ENCODE results near the gene LTBR. TPM values are rescaled to one million over a fixed set of nuclear protein-coding genes. Genes with fewer than 3 reads are reported as not detected.

LTBR gene
- total RNA-seq, 1 experiment from 2014 or later = 3.1 TPM

- no peaks in the 10 kb centered on the region for H3K4me1 ChIP-seq (ENCODE audit: control insufficient read depth, insufficient read depth, low read length)
- no peaks in the 10 kb centered on the region for H3K9me3 ChIP-seq (ENCODE audit: control insufficient read depth, insufficient read depth, low read depth, low read length)
- intact Hi-C loops (cut with micrococcal nuclease; ENCODE audit: unreplicated experiment) (no loop called here), in situ Hi-C loops (cut with HindIII; ENCODE audit: low pct_unique_long_range_greater_than_20kb, low sequenced_read_pairs) (no loop called here)
- ATAC-seq (no peak), DNase-seq (ENCODE audit: low read depth, low spot score) (no peak)
- TF ChIP-seq CTCF (IDR thresholded peaks at IDR 0.05) (no peak), SIN3A (IDR thresholded peaks at IDR 0.05; ENCODE audit: borderline replicate concordance, insufficient read depth, low read depth, low read length) (no peak), TCF7L2 (IDR thresholded peaks at IDR 0.05; ENCODE audit: low read depth, low read length) (no peak), POLR2AphosphoS5 (IDR thresholded peaks at IDR 0.05; ENCODE audit: low read depth, low read length) (no peak)
- H3K4me3 ChIP-seq (ENCODE audit: low read depth in 2 of 2, low read length in 2 of 2) = no peak overlapping the region
- no peaks in the 10 kb centered on the region for H3K36me3 ChIP-seq (ENCODE audit: control insufficient read depth, insufficient read depth, low read length)
- H3K27ac ChIP-seq (ENCODE audit: low read length) = no peak overlapping the region
- POLR2A ChIA-PET = interaction anchor here (0.6 kb wide), 1 partner anchor 16 kb away, joined by 4 read pairs; no protein-coding TSS in a partner anchor
- CTCF ChIA-PET = no interaction called here
- no TSS peak for BruUV-seq (replicated peaks)
- no peaks in the 10 kb centered on the region for H3K27me3 ChIP-seq (ENCODE audit: control insufficient read depth, insufficient read depth, low read length)
Measured at GRCh38 chr12:6438345-6438744, 54.4 kb downstream of the LTBR start.

GRCh38 chr12:6440391-6440790 lies 56.4 kb downstream of the LTBR start:
- Histone ChIP-seq H3K27me3 (ENCODE audit: control insufficient read depth, insufficient read depth, low read length) (no peaks in the 10 kb centered on the region), H3K9me3 (ENCODE audit: control insufficient read depth, insufficient read depth, low read depth, low read length) (no peaks in the 10 kb centered on the region), H3K4me3 (ENCODE audit: low read depth in 2 of 2, low read length in 2 of 2) (no peak overlapping the region), H3K4me1 (ENCODE audit: control insufficient read depth, insufficient read depth, low read length) (no peaks in the 10 kb centered on the region), H3K27ac (ENCODE audit: low read length) (no peak overlapping the region), H3K36me3 (ENCODE audit: control insufficient read depth, insufficient read depth, low read length) (no peaks in the 10 kb centered on the region)
- CTCF ChIA-PET = no interaction called here
- BruUV-seq (replicated peaks) = no TSS peak
- POLR2A ChIA-PET = no interaction called here
- no peak for DNase-seq (ENCODE audit: low read depth, low spot score)
- TF ChIP-seq CTCF (IDR thresholded peaks at IDR 0.05) = no peak
- no peak for TF ChIP-seq REST (IDR thresholded peaks at IDR 0.05; ENCODE audit: insufficient read depth in 1 of 2, low read depth in 2 of 2, low read length in 1 of 2)
- TF ChIP-seq SIN3A (IDR thresholded peaks at IDR 0.05; ENCODE audit: borderline replicate concordance, insufficient read depth, low read depth, low read length) = no peak
- TF ChIP-seq POLR2AphosphoS5 (IDR thresholded peaks at IDR 0.05; ENCODE audit: low read depth, low read length) = no peak
- no peak for TF ChIP-seq TCF7L2 (IDR thresholded peaks at IDR 0.05; ENCODE audit: low read depth, low read length)
- intact Hi-C loops (cut with micrococcal nuclease; ENCODE audit: unreplicated experiment) = no loop called here
- in situ Hi-C loops (cut with HindIII; ENCODE audit: low pct_unique_long_range_greater_than_20kb, low sequenced_read_pairs) = no loop called here
- no peak for ATAC-seq

Other genes starting within 250 kb of the LTBR start
- 103 TPM for gene CD9, start 183.8 kb upstream of the LTBR start, total RNA-seq (2021; ENCODE audit: unreplicated experiment)
- 1.1 TPM for gene PLEKHG6, start 73.5 kb upstream of the LTBR start, total RNA-seq (2021; ENCODE audit: unreplicated experiment)
- gene TNFRSF1A, start 42.1 kb upstream of the LTBR start, total RNA-seq (2021; ENCODE audit: unreplicated experiment) = 108 TPM
- gene SCNN1A, start 8.6 kb upstream of the LTBR start, total RNA-seq (2021; ENCODE audit: unreplicated experiment) = 17.1 TPM
- 0.23 TPM for gene CD27, start 60.8 kb downstream of the LTBR start, total RNA-seq (2021; ENCODE audit: unreplicated experiment)
- gene TAPBPL, start 67.9 kb downstream of the LTBR start, total RNA-seq (2021; ENCODE audit: unreplicated experiment) = 7.8 TPM
- 11.2 TPM for gene VAMP1, start 86.5 kb downstream of the LTBR start, total RNA-seq (2021; ENCODE audit: unreplicated experiment)
- gene MRPL51, start 109.1 kb downstream of the LTBR start, total RNA-seq (2021; ENCODE audit: unreplicated experiment) = 194 TPM
- gene NCAPD2, start 109.9 kb downstream of the LTBR start, total RNA-seq (2021; ENCODE audit: unreplicated experiment) = 80.3 TPM
- 2,912 TPM for gene GAPDH, start 150.4 kb downstream of the LTBR start, total RNA-seq (2021; ENCODE audit: unreplicated experiment)
- gene IFFO1, start 171.9 kb downstream of the LTBR start, total RNA-seq (2021; ENCODE audit: unreplicated experiment) = 0.36 TPM
- 90.3 TPM for gene NOP2, start 184.1 kb downstream of the LTBR start, total RNA-seq (2021; ENCODE audit: unreplicated experiment)
- 123 TPM for gene CHD4, start 223.2 kb downstream of the LTBR start, total RNA-seq (2021; ENCODE audit: unreplicated experiment)